NB4 (cell line): Measurements from ENCODE around the gene OR10G7.

Source experiments
- DNase-seq: peaks from one replicate; pipeline ENCODE4 v3.0.0; 2010; ENCODE audit warnings: low read depth
- H3K4me3 ChIP-seq: one replicate; pipeline ENCODE4 v1.5.1; 2011; ENCODE audit warnings: mild to moderate bottlenecking, low read depth, low read length, moderate library complexity
- MYC ChIP-seq: IDR thresholded peaks from 2 replicates; pipeline ENCODE4 v1.6.1; 2011; ENCODE audit warnings: low read depth, low read length
- POLR2A ChIP-seq: IDR thresholded peaks from 2 replicates; pipeline ENCODE4 v1.6.1; 2011; ENCODE audit warnings: mild to moderate bottlenecking; ENCODE audit not compliant: insufficient read length; ENCODE audit errors: extremely low read depth
- TF ChIP-seq, protein P1 (sequence below): IDR thresholded peaks from one replicate; pipeline ENCODE4 v1.5.1; 2012; ENCODE audit warnings: low read depth, low read length
- TF ChIP-seq, protein P2 (sequence below): IDR thresholded peaks from 2 replicates; pipeline ENCODE4 v1.6.1; 2011; ENCODE audit warnings: low read depth, low read length

The OR10G7 gene

GRCh38 chr11:124079631-124080326, 38.7 kb upstream of the OR10G7 start:
- H3K4me3 ChIP-seq, result no peak overlapping the region
- TF ChIP-seq, protein P1, sequence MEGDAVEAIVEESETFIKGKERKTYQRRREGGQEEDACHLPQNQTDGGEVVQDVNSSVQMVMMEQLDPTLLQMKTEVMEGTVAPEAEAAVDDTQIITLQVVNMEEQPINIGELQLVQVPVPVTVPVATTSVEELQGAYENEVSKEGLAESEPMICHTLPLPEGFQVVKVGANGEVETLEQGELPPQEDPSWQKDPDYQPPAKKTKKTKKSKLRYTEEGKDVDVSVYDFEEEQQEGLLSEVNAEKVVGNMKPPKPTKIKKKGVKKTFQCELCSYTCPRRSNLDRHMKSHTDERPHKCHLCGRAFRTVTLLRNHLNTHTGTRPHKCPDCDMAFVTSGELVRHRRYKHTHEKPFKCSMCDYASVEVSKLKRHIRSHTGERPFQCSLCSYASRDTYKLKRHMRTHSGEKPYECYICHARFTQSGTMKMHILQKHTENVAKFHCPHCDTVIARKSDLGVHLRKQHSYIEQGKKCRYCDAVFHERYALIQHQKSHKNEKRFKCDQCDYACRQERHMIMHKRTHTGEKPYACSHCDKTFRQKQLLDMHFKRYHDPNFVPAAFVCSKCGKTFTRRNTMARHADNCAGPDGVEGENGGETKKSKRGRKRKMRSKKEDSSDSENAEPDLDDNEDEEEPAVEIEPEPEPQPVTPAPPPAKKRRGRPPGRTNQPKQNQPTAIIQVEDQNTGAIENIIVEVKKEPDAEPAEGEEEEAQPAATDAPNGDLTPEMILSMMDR, result no peak
- TF ChIP-seq, protein P2, sequence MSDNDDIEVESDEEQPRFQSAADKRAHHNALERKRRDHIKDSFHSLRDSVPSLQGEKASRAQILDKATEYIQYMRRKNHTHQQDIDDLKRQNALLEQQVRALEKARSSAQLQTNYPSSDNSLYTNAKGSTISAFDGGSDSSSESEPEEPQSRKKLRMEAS, result no peak
- TF ChIP-seq POLR2A (no peak), MYC (no peak)
- no peak for DNase-seq

- H3K4me3 ChIP-seq, result no peak overlapping the region
- TF ChIP-seq POLR2A (no peak), MYC (no peak)
- TF ChIP-seq, protein P1, result no peak
- TF ChIP-seq, protein P2, result no peak
- DNase-seq, result no peak
These were observed 37.5 kb upstream of the OR10G7 start for GRCh38 chr11:124078591-124078990.

DNA sequence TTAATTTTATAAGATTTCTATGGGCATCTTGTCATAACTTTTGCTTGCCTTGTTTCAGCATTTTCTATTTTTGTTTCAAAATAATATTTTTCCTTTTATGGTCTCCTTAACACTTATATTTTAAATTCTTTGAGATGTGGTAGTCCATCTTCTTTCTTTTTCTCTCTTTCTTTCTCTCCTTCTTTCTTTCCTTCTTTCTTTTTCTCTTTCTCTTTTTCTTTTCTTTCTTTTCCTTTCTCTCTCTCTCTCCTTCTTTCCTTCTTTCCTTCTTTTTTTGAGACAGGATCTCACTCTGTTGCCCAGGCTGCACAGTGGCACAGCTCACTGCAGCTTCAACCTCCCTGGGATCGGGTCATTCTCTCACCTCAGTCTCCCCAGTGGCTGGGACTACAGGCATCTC, 36.1 kb upstream of the OR10G7 start:
- no peak for DNase-seq
- no peak overlapping the region for H3K4me3 ChIP-seq
- TF ChIP-seq, protein P2, result no peak
- TF ChIP-seq, protein P1, result no peak
- TF ChIP-seq MYC, result no peak
- no peak for TF ChIP-seq POLR2A

- DNase-seq, result peak; percentile 32
- TF ChIP-seq MYC (no peak), POLR2A (no peak)
- TF ChIP-seq, protein P2, result no peak
- TF ChIP-seq, protein P1, result no peak
- no peak overlapping the region for H3K4me3 ChIP-seq
These were observed 34.9 kb upstream of the OR10G7 start for GRCh38 chr11:124075841-124076651.

GRCh38 chr11:124075492-124075840, 34.3 kb upstream of the OR10G7 start:
- TF ChIP-seq, protein P1, result no peak
- TF ChIP-seq POLR2A (no peak), MYC (no peak)
- TF ChIP-seq, protein P2, result no peak
- H3K4me3 ChIP-seq, result no peak overlapping the region
- no peak for DNase-seq

- DNase-seq, result no peak
- no peak overlapping the region for H3K4me3 ChIP-seq
These were observed 33.4 kb upstream of the OR10G7 start for GRCh38 chr11:124074554-124074953.

More at GRCh38 chr11:124074554-124074953, 33.4 kb upstream of the OR10G7 start:
- no peak for TF ChIP-seq MYC
- TF ChIP-seq, protein P2, result no peak
- TF ChIP-seq, protein P1, result no peak
- TF ChIP-seq POLR2A, result no peak
